CD4-positive, alpha-beta T cell treated with Interleukin-17A for 4 hours (primary cell): Measurements from ENCODE around the gene SNX25.
"Not testable (repeated sequence)": the region's sequence is repeated elsewhere in the genome, so short reads cannot be mapped to it uniquely, and the experiment has no call there.

Source experiments
- DNase-seq: peaks from one replicate; pipeline ENCODE4 v3.0.0-alpha.2; 2020; ENCODE audit warnings: mixed read lengths

Gene SNX25

GRCh38 chr4:185205073-185205472 lies 4.3 kb upstream of the SNX25 start:
- not testable (repeated sequence) for DNase-seq

DNA sequence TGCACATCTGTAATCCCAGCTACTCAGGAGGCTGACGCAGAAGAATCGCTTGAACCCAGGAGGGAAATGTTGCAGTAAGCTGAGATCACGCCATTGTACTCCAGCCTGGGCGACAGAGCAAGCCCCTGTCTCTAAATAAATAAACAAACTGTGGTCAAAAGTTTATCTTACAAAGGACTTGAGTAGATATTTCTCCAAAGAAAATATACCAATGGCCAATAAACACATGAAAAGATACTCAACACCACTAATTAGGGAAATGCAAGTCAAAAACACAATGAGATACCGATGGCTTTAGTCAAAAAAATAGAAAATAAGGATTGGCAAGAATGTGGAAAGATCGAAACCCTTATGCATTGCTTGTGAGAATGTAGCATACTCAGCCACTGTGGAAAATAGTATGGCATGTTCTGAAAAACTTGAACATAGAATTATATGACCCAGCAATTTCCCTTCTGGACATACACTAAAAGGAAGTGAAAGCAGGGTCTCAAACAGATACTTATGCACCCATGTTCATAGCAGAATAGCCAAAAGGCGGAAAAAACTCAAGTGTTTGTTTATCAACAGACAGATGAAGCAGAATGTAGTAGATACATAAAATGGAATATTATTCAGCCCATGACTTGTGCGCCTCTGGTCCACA lies 3.6 kb upstream of the SNX25 start:
- DNase-seq, result no peak

- no peak for DNase-seq
These were observed 1.9 kb upstream of the SNX25 start for GRCh38 chr4:185207466-185207865.

GRCh38 chr4:185209852-185210101 lies 379 bp downstream of the SNX25 start:
- DNase-seq, result not testable (repeated sequence)

DNA sequence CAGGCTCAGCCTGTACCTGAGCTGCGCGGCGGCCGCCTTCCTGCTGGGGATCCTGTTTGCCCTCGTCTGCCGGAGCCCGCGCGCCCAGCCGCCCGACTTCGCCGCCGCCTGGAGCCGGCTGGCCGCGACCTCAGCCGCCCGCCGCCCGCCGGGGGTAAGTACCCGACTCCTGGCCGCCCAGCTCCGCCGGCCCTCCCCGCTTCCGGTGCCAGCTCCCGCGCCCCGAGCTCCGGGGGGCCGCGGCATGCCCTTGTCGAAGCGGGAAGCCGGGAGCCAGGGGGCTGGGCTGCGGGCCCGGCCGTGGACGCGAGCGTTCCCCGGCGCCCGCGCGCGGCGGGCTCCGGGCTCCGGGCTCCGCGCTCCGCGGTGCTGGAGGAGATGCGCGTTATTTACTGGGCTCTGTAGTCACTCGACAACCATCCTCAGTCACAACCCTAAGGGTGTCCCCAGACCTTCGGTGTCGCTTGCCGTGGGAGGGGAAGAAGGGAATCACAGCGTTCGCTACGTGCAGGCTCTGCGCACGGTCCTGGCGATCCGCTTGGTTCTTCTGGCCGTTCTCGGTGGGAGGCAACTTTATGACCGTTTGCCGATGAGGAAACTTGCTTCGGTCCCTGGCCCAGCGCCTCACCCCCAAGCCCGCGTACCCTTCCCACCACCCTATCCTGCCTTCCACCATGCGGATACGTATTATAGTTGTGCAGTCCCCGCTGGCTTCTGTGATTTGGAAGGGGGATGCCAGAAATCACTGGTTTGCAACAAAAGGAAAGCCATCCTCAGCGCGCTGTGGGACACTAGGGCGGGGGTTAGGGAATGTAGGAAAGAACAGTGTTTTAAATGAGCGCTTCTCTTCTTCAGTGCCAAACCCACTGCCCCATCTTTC lies 944 bp downstream of the SNX25 start:
- DNase-seq, result peak; percentile 65

DNA sequence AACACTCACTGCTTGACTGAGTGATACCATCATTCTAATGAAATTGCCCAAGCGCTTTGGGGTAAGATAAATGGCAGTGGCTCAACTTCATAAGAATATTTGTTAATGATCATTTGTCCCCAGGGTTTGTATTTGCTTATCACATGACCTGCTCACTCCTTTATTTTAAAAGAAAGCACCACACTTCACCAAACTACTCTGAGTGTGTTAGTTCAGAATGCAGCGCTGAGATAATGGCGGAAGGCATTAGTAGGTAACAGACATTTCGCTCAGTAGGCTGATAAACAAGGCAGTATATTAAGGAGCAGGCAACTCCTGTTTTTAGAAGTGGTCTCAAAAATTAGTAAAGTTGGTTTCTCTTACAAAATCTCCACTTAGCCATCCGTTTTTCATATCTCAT lies 1.6 kb downstream of the SNX25 start:
- DNase-seq, result no peak

DNA sequence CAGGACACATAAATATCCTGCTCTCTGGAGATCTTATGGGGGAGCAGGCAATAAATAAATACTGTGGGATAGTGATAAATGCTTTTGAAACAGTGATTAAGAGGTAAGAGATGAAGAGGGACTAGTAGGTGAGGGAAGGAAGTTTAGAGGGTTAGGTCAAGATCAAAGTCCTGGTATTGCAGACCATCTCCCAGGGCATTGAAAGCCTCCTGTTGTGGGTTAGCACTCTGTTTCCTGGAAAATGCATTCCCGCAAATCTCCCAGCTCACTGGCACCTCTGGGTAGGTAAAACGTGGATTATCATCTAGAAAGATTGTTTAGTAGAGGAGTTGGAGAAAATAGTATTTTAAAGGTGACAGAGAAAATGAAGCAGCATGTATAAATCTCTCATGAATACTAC lies 2.2 kb downstream of the SNX25 start:
- no peak for DNase-seq

DNA sequence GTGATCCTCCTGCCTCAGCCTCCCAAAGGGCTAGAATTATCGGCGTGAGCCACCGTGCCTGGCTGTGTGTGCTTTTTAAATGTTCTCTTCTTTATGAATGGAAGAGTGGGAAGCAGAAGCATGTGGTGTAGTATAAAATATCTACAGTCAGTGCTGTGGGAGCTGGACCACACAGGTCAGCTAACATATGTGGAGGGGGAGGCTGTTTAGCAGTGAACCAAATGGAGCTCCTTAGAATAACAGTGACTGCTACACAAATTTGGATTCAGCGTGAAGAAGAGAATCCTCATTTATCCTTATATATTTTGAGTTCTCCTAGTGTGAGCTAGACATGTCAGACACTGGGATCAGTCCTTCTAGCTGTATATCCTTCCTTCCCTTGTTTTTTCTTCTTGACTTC lies 3.2 kb downstream of the SNX25 start:
- DNase-seq, result no peak

DNA sequence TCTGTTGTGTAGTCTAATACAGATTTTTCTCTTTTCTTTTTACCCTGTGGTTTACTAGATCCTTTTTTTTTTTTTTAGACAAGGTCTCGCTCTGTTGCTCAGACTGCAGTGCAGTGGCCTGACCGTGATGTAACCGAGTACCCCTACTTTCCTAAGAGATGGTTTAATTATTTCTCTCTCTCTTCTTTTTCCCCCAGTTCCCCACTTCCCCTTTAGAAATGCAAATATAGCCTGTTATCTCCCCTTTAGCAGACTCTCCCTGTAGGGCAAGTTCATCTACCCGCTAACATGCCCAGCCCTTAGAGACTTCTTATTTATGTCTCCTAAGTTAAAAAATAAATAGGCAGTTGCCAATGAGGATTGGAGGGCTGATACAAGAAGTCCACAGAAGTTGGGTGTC lies 4.5 kb downstream of the SNX25 start:
- no peak for DNase-seq

DNA sequence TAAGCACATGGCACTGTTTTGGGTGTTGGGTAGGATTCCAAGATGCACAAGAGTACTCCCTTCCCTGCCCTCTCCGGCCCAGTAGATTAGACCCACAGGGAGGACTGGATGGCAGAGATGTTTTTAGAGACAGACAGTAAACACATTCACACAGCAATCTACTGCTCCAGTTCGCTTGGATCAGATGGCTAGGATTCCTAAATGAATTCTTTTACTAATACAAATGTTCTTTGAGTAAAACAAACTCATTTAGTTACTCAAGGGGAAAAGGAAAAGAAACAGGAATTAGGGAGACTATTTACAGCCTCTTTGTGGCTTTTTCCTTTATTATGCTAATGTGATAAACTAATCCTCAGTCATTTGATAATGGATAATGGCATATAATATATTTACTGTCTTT lies 5.9 kb downstream of the SNX25 start:
- DNase-seq, result no peak

DNA sequence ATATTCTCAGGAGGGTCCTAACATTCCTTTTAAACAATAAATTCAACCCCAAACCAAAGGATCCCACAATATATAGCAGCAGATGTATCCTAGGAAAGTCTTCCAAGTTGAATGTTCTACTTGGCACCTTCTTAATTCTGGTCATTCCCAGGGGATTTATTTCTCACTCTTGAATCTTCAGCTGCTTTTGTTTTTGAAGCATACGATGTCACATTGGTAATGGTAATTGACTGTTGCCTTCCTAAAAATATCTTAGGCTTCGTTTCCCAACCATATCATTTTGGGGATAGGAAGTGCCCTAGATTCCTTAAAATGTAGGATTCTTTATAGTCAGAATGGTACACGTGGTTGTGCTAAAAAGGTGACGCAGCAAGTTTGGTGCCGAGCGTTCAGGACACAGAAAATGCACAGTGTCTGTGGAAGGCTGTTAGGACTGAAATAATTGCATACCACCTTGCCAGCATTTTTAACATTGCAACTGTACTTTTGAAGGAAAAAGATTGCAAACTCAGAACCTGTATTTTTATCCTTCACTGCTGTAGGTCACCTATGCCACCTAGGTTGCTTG lies 8.1 kb downstream of the SNX25 start:
- no peak for DNase-seq

- no peak for DNase-seq
These were observed 8.9 kb downstream of the SNX25 start for GRCh38 chr4:185218312-185218711.

GRCh38 chr4:185219551-185220344 lies 10.3 kb downstream of the SNX25 start:
- no peak for DNase-seq

DNA sequence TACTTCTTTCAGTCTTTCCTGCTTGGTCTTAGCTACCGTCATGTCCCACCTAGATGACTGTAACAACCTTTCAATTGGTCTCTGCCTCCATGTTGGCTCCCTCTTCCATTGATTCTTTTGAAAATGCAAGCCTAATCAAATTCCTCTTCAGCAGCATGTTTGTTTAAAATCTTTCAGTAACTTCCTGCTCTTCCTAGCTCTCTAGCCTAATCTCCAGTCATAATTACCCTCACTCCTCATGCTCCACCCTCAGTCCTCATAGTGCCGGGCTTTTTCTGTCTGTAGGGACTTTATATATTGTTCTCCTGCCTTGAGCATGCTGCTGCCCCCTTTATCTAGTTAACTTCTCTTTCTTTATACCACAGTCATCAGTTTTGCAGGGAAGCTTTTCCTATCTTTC lies 12.1 kb downstream of the SNX25 start:
- DNase-seq, result no peak

- DNase-seq, result no peak
These were observed 12.5 kb downstream of the SNX25 start for GRCh38 chr4:185221912-185222311.

- no peak for DNase-seq
These were observed 13.2 kb downstream of the SNX25 start for GRCh38 chr4:185222598-185222997.

DNA sequence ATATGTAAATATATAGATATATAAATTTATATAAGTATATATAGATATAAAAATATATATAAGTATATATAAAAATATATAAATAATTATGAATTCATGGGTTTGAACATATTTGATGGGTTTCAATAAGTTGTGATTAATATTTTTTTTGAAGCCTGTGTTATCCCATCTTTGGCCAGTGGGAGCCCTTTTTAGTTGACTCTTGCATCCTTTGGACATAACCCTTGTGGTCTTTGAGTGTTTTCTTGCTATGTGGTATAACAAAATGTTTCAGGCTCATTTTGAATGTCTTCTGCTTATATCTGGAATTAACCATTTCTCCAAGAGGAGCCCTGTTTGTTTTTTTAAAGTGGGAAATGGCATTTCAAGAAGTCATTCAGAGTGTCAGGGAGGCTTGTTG lies 15.2 kb downstream of the SNX25 start:
- DNase-seq, result no peak

DNA sequence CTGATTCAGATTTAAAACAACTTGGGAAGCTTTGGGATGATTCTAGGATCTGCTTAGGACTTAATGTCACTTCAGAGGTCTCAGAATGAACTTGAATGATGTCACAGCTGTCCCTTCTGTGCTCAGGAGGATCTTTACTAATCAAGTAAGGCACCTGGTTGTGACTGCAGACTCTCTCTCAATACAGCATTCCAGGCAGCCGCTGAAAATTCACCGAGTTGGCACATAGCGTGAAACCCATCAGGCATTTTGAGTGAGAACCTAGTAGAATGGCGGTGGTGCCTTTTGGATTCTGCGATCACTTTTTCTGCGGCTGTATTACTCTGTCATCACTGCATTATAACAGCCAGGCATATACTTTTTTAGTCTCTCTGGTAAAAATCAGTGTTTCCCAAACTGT lies 16.5 kb downstream of the SNX25 start:
- no peak for DNase-seq

- DNase-seq, result no peak
These were observed 17.7 kb downstream of the SNX25 start for GRCh38 chr4:185227131-185227551.

DNA sequence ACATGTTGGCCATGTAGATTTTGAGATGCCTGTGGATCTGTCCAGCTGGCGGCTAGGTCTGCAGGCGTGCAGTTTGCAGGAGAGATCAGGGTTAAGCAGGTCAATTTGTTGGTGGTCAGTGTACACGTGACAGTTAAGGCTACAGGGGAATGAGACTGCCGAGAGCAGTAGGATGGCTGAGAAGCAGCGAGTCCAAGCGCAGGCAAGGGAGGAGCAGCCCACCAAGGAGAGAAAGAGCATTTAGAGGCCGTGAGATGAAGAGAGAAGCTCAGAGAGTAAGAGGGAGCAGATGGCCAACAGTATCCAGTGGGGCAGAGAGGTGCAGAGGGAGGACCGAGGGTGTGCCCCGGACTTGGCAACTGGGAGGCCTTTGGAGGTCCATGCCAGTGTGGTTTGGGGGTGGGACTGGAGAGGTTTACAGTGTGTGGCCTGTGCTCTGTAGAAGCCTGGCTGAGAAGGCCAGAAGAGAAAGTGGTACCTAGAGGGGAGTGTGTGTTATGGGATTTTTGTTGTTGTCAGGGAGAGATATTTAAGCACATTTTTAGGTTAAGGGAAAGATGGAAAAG lies 18.4 kb downstream of the SNX25 start:
- no peak for DNase-seq

DNA sequence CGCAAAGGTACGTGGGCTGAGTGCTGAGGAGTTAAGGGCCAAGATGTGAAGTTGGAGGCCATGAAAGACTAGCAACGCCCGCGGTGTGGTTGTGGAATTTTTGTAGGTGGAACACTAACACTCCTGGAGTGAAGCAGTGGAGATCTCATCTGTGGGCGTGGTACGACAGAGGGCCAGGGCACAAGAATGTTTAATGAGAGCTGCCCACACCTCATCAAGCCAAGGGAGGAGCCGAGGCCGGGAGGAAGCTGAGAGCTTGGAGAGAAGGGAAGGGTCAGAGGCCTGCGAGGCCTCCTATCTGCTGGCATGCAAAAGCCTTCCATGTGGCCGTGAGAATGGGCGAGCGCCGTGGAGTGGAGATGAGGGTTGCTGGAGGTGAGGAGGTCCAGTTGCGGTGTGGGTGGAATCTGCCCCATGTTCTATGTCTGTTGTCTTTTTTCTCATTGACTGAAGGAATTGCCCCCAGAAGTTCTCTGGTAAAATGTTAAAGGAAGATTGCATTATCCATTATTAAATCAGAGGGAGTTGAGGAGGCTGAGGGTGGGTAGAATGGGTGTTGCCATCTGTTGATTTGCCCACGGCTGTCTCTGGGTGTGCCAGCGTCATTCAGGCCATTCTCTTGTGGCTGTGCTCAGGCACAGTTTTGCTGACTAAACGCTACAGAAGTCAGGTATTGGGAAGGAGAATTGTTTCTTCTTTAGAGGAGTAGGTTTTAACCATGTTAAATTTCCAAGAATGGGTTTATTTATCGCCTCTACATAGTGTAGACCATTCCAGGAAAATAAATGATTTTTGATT lies 19.8 kb downstream of the SNX25 start:
- DNase-seq, result no peak

GRCh38 chr4:185232370-185232769 lies 23.0 kb downstream of the SNX25 start:
- DNase-seq, result no peak
